Motor neuron (in vitro differentiated cells): ENCODE data around the gene OTUD3. TPM values are rescaled to one million over a fixed set of nuclear protein-coding genes. Genes with fewer than 3 reads are reported as not detected.

Source experiments
- ATAC-seq, 8 experiments: fragments of 200-7000 bp; cut with Tn5 transposase; replicated peaks in 6 of 8; 2 replicates each; pipeline ENCODE4 v1.8.0; 2021; ENCODE audit warnings: mild to moderate bottlenecking in 8 of 8, moderate library complexity in 8 of 8
- H3K27ac ChIP-seq, 2 donors: fragments of 250-450 bp; sonication (Bioruptor Pico); 2 replicates each; pipeline ENCODE4 v1.9.0; 2021; ENCODE audit warnings: antibody characterized with exemption in 2 of 2, mild to moderate bottlenecking in 2 of 2, moderate library complexity in 1 of 2
- H3K4me1 ChIP-seq, 2 donors: fragments of 250-450 bp; sonication (Bioruptor Pico); replicated peaks in 1 of 2; 2 replicates each; pipeline ENCODE4 v1.6.1; 2021; ENCODE audit warnings: antibody characterized with exemption in 2 of 2, mild to moderate bottlenecking in 2 of 2, moderate library complexity in 1 of 2
- H3K4me3 ChIP-seq, 5 donors: fragments of 250-450 bp; sonication (Bioruptor Pico); 2 replicates each; pipeline ENCODE4 v1.9.0; 2021; ENCODE audit warnings: antibody characterized with exemption in 5 of 5, mild to moderate bottlenecking in 5 of 5, moderate library complexity in 4 of 5
- WGBS, 10 experiments: fragments of 450-650 bp; shearing (Covaris generic); methylation state at CpG; one replicate each; pipeline ENCODE4 v1.0.0; 2022; 5-methylcytosine and 5-hydroxymethylcytosine counted together
- in situ Hi-C, 9 experiments: fragments of 400-800 bp; cut with MboI; loops; one replicate each; pipeline ENCODE4 v1.15.0; 2021; ENCODE audit warnings: low sequenced_read_pairs in 9 of 9, low pct_unique_long_range_greater_than_20kb in 2 of 9; ENCODE audit not compliant: unreplicated experiment in 9 of 9
- total RNA-seq, 8 experiments: library from RNA; unstranded; fragments of 300-600 nt; gene quantifications; 2 replicates each; pipeline versions ENCODE4 v1.2.3 to v1.2.4, GENCODE V29; 2022

The OTUD3 gene
- total RNA-seq, 8 experiments from 2014 or later: 9.0 to 15.4 (median 11.1) TPM

DNA sequence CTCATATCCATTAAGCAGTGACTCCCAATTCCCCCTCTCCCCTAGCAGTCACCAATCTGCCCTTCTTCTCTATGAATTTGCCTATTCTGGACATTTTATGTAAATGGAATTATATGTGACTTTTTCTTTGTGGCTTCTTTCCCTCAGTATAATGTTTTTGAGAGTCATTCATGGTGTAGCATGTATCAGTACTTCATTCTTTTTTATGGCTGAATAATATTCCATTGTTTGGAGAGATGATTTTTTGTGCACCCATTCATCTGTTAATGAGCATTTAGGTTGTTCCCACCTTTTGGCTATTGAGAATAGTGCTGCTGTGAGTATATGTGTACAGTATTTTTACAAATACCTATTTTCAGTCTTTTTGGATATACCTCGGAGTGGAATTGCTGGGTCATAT lies 19.5 kb downstream of the OTUD3 start:
- ATAC-seq: no peak
- WGBS, 10 experiments: 86 to 100% (median 100%) methylated on average over 1 of the region's 1 CpG; no CpG with 5 or more reads in 1 of the 10 experiments

DNA sequence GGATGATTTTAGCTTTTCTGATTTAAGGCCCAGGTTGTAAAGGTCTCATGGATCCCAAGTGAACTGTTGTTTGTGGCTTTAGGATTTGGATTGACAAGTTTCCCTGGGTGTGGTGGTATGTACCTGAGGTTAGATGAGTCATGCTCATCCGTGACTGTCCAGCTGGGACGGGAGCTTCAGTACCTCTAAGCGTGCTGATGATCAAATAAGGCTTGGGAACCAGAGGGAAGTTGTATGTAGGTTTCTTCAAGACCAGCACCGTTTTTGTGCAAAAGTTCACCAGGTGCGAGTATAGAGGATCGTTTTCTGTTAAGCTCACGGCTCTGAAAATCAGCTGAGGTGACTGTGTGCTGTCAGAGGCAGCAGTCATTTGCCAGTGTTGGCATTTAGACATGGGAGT lies 21.4 kb downstream of the OTUD3 start:
- WGBS, 10 experiments: 83 to 100% (median 92%) methylated on average over 1 to 7 of the region's 7 CpGs; no CpG with 5 or more reads in 1 of the 10 experiments
- no peak for ATAC-seq
- Histone ChIP-seq H3K27ac (no peak overlapping the region), H3K4me3 (no peak overlapping the region), H3K4me1 (peaks cover 13 to 25% of the 10 kb centered on the region in 2 donors)
- in situ Hi-C loops: loop anchor here in 6 of 9 experiments (25.0 kb wide), 4 partner anchors 259 to 734 kb away; partner anchors contain the start of genes CAMK2N1 (in 2 of the 6), PINK1 (in 1 of the 6), PLA2G2C (in 1 of the 6) and UBXN10 (in 1 of the 6)

More for the DNA sequence above, 19.5 kb downstream of the OTUD3 start:
- H3K4me3 ChIP-seq: no peak overlapping the region
- H3K27ac ChIP-seq: no peak overlapping the region
- in situ Hi-C loops: loop anchor here in 6 of 9 experiments (25.0 kb wide), 4 partner anchors 261 to 736 kb away; partner anchors contain the start of genes CAMK2N1 (in 2 of the 6), PINK1 (in 1 of the 6), PLA2G2C (in 1 of the 6) and UBXN10 (in 1 of the 6)
- H3K4me1 ChIP-seq: peaks cover 0 to 6% of the 10 kb centered on the region in 2 donors

DNA sequence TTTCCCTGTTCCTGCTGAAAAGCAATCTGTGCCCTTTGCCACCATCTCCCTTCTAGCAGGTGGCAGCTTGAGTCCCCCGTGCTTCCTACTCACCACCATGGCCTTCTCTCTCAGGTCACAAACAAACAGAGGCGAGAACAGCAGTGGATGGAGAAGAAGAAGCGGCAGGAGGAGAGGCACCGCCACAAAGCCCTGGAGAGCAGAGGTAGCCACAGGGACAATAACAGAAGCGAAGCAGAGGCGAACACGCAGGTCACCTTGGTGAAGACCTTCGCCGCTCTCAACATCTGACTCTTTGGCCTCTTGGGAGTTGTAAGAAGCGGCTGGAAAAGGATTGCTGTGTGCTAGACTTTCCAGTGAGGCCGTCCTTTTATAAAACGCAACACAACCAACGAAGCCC lies 25.3 kb downstream of the OTUD3 start:
- in situ Hi-C loops: loop anchor here in 6 of 9 experiments (25.0 kb wide), 4 partner anchors 255 to 730 kb away; partner anchors contain the start of genes CAMK2N1 (in 2 of the 6), PINK1 (in 1 of the 6), PLA2G2C (in 1 of the 6) and UBXN10 (in 1 of the 6)
- 81 to 100% (median 89%) methylated on average over 2 to 13 of the region's 13 CpGs; no CpG with 5 or more reads in 2 of the 10 experiments for WGBS, 10 experiments
- Histone ChIP-seq H3K27ac (peak overlapping the region; percentile 57 to 74), H3K4me3 (no peak overlapping the region), H3K4me1 (peaks cover 13 to 43% of the 10 kb centered on the region in 2 donors)
- peak in 4 of 8 experiments; percentile 10 to 61 (median 57) for ATAC-seq

DNA sequence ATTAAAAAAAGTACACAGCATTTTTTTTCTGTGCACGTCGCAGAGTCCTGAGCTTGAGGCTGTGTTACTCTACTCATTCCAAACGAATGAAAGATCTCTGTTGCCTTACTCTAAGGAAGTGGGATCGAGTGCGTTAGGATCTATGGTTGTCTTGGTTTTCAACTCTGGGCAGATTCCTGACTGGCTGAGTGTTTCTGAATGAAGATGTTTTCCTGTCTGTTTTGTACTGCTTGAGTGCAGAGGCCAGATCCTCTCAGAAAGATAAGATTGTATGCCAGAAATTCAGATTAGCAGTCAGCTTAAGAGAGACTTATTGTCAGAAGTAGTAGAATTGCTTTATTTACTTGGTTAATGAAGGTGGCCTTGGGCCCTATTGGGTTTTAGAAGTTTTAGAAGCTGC lies 27.2 kb downstream of the OTUD3 start:
- WGBS, 10 experiments: 87 to 100% (median 99%) methylated on average over 2 to 5 of the region's 5 CpGs; no CpG with 5 or more reads in 1 of the 10 experiments
- in situ Hi-C loops: loop anchor here in 6 of 9 experiments (25.0 kb wide), 4 partner anchors 253 to 728 kb away; partner anchors contain the start of genes CAMK2N1 (in 2 of the 6), PINK1 (in 1 of the 6), PLA2G2C (in 1 of the 6) and UBXN10 (in 1 of the 6)
- H3K27ac ChIP-seq: no peak overlapping the region
- H3K4me1 ChIP-seq: peaks cover 13 to 43% of the 10 kb centered on the region in 2 donors
- ATAC-seq: no peak
- no peak overlapping the region for H3K4me3 ChIP-seq

DNA sequence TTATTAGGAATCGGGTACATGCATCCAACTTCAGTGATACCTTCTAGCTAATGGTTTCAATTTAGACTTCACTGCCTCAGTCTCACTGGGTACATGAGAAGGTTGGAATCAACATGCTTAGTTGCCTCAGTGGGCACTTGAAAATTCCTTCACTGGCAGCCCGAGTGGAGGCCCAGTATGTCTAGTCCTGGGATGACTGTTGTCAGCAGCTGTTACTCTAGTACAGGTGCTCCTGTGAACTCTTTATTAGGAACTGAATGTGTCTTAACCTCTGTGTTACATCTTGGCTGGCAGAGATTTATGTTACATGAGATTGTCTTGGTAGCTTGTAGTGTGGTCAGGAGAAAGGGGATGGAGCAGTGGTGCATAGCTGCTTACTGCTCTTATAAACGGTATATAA lies 27.8 kb downstream of the OTUD3 start:
- Histone ChIP-seq H3K27ac (no peak overlapping the region), H3K4me3 (no peak overlapping the region), H3K4me1 (peaks cover 13 to 43% of the 10 kb centered on the region in 2 donors)
- 83 to 100% (median 94%) methylated on average over 1 to 3 of the region's 3 CpGs; no CpG with 5 or more reads in 1 of the 10 experiments for WGBS, 10 experiments
- no peak for ATAC-seq
- in situ Hi-C loops: loop anchor here in 8 of 9 experiments (10.0 to 25.0 kb wide), 7 partner anchors 245 to 727 kb away; partner anchors contain the start of genes CAMK2N1 (in 2 of the 8), PINK1 (in 1 of the 8), PLA2G2C (in 1 of the 8) and UBXN10 (in 1 of the 8)

DNA sequence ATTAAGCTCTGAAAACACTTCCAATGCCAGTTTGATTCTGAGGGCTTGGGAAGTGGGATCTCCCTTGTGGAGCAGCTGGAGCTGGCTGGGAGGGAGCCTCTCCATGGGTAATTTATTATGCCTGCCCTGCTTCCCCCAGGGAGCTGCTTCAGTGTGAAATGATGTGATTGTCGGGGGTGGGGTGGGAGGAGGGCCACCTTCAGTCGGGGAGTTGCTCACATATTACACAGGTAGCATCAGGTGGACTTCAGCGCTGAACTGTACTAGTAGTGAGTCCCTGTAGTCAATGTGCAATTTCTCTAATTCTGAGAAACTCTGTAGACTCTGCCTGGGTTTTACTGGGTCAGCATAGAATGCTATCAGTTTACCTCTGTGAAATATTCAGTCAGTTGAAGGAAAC lies 28.5 kb downstream of the OTUD3 start:
- H3K4me1 ChIP-seq: peaks cover 13 to 43% of the 10 kb centered on the region in 2 donors
- in situ Hi-C loops: loop anchor here in 8 of 9 experiments (10.0 to 25.0 kb wide), 7 partner anchors 244 to 727 kb away; partner anchors contain the start of genes CAMK2N1 (in 2 of the 8), PINK1 (in 1 of the 8), PLA2G2C (in 1 of the 8) and UBXN10 (in 1 of the 8)
- no peak overlapping the region for H3K27ac ChIP-seq
- no peak for ATAC-seq
- WGBS, 10 experiments: 50 to 100% (median 83%) methylated on average over 1 to 2 of the region's 3 CpGs; no CpG with 5 or more reads in 7 of the 10 experiments
- H3K4me3 ChIP-seq: no peak overlapping the region

DNA sequence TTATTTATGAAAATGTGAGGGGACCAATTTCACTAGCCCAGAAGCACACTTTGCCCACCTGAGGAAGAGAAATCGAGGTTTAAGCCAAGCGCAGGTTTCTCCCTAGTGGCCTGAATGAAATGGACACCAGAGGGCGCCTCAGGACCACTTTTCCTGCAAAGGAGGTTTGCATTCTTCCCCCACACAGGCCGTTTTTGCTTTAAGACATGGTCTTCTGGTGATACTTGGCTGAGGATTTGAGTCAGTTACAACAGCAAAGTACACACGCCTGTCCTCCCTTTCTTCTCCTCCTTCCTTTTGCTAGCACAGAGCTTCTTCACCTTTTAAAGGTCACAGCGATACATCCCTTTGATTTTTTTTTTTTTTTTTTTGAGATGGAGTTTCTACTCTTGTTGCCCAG lies 35.9 kb downstream of the OTUD3 start:
- WGBS, 10 experiments: 0 to 33% (median 22%) methylated on average over 2 to 6 of the region's 6 CpGs; no CpG with 5 or more reads in 1 of the 10 experiments
- ATAC-seq: peak; percentile 79 to 94 (median 89)
- in situ Hi-C loops: loop anchor here in 8 of 9 experiments (10.0 to 25.0 kb wide), 7 partner anchors 237 to 719 kb away; partner anchors contain the start of genes CAMK2N1 (in 2 of the 8), PINK1 (in 1 of the 8), PLA2G2C (in 1 of the 8) and UBXN10 (in 1 of the 8)
- H3K4me3 ChIP-seq: no peak overlapping the region
- peaks cover 0 to 6% of the 10 kb centered on the region in 2 donors for H3K4me1 ChIP-seq
- H3K27ac ChIP-seq: no peak overlapping the region

DNA sequence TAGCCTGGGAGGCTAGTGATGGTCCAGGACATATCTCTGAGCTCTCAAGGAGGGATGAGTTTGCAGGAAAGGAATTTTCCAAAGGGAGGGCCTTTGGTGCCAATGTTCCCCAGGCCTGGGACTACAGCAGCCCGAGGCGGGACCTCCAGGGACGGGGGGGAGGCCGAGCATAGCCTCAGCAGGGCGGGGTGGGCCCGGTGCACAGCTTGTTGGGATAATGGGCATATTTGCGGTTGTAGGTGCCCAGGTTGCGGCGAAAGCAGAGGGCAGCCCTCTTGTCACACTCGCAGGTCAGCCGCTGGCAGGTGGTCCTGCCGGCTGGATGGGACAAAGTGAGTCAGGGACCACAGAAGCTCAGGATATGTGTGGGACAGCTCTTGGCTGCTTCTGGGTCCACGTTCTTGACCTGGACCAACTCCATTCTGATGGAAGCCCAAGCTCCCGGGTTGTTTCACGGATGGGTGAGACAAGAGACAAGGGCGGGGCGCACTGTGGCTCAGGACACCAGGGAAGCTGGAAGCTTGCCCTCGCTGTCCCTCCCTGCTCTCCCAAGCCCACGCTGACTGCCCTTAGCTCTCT lies 38.0 kb downstream of the OTUD3 start:
- Histone ChIP-seq H3K4me3 (no peak overlapping the region), H3K27ac (no peak overlapping the region), H3K4me1 (peaks cover 6 to 11% of the 10 kb centered on the region in 2 donors)
- no peak for ATAC-seq
- 67 to 100% (median 90%) methylated on average over 2 to 3 of the region's 19 CpGs; no CpG with 5 or more reads in 7 of the 10 experiments for WGBS, 10 experiments
- in situ Hi-C loops: loop anchor here in 7 of 9 experiments (10.0 to 25.0 kb wide), 6 partner anchors 242 to 717 kb away; partner anchors contain the start of genes CAMK2N1 (in 2 of the 7), MUL1 (in 1 of the 7), PINK1 (in 1 of the 7) and PLA2G2C (in 1 of the 7)

DNA sequence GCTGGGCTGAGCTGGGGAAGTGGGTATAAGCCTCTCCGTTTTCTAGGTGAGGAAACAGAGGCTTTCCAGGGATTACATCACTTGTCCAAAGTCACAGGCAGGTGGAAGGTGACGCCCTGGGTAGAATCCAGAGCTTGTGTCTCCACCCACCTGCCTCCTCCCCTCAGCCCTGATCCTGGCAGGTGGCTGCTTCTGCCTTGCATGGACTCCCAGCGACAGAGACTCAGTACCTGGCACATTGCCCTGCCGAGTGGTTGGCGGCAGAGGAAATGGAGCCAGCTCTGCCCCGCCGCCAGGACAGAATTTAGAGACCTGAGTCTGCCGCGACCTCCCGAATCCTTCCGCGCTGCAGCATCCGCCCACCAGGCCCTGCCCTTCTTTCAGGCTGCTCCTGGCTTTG lies 39.1 kb downstream of the OTUD3 start:
- in situ Hi-C loops: loop anchor here in 7 of 9 experiments (10.0 to 25.0 kb wide), 6 partner anchors 241 to 716 kb away; partner anchors contain the start of genes CAMK2N1 (in 2 of the 7), MUL1 (in 1 of the 7), PINK1 (in 1 of the 7) and PLA2G2C (in 1 of the 7)
- ATAC-seq: no peak
- Histone ChIP-seq H3K4me1 (peaks cover 6 to 11% of the 10 kb centered on the region in 2 donors), H3K27ac (no peak overlapping the region), H3K4me3 (no peak overlapping the region)
- WGBS, 10 experiments: 59 to 92% (median 87%) methylated on average over 2 to 12 of the region's 13 CpGs; no CpG with 5 or more reads in 5 of the 10 experiments

DNA sequence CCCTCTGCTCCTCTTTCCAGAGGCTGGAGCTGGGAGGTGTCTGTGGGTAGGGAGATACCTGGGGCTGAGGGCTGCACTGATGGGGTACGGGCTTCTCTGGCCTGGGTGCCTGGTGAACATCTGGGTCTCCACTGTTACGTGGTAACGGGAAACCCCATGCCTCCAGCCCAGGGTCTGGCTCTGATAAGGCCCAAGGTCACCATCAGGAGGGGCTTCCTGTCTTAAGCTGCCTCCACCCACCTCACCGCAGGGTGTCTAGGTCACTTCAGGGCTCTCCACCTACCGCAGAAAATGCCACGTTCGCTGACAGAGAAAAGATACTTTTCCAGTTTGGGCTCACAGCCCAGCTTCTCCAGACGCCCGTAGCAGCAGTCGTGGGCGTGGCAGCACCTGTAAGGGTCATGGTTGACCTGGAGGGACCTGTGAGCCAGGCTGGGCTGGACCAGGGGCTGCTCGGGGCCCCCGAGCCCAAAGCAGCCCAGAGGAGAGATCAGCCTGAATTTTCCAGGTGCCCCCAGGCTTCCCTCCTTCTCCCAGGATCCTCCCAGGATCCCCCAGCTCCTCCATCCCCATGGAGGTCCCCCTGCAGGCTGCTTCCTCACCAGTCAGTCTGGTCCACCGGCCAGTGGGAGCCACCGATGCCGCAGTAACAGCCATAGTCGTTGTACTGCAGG lies 40.0 kb downstream of the OTUD3 start:
- in situ Hi-C loops: loop anchor here in 7 of 9 experiments (10.0 to 25.0 kb wide), 6 partner anchors 240 to 715 kb away; partner anchors contain the start of genes CAMK2N1 (in 2 of the 7), MUL1 (in 1 of the 7), PINK1 (in 1 of the 7) and PLA2G2C (in 1 of the 7)
- no peak for ATAC-seq
- 33 to 93% (median 81%) methylated on average over 3 to 7 of the region's 17 CpGs; no CpG with 5 or more reads in 5 of the 10 experiments for WGBS, 10 experiments

DNA sequence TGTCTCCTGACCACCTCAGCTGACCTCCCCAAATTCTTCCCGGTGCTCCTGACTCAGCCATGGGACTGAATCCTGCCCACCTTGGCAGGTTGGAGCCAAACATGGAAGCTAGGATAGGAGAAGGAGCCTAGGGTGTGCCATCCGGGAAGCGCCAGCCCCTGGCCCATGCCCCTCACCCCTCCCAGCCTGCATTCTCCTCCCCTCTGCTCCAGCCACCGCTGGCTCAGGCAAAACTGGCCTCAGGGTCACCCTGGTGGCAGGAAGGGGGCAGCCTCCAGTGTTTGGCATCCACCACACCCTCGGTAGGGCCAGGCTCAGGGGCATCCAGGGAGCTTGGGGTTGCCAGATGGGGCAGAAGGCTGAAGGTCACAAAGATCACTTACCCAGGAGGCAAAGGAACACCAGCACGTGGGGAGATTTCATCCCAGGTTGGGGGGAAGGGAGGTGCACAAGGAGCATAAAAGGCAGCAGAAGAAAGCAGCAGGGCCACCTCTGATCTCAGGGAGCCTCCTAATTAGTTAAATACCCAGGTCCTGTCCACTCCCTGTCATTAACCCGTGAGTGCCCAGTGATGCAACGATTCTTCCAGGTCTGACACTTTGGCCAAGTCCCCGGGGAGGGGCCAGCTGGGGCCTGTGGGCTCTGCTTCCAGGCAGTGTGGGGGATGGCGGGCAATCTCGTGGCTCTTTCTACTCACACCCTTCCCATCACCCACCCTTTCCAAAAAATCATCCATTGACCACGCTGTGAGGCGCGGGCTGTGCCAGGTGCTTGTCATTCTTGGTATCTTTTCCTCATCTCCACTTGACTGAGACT lies 41.1 kb downstream of the OTUD3 start, which contains the start of gene PLA2G2E:
PLA2G2E (minus strand) TSS at position 481 of the 816 bp plus-strand sequence; CDS start at position 423, 58 bp downstream.
- no peak for ATAC-seq
- Histone ChIP-seq H3K4me1 (peaks cover 8 to 9% of the 10 kb centered on the region in 2 donors), H3K27ac (no peak within 1 kb of the TSS), H3K4me3 (no peak within 1 kb of the TSS)
- in situ Hi-C loops: loop anchor here in 7 of 9 experiments (10.0 to 25.0 kb wide), 6 partner anchors 239 to 714 kb away; partner anchors contain the start of genes CAMK2N1 (in 2 of the 7), MUL1 (in 1 of the 7), PINK1 (in 1 of the 7) and PLA2G2C (in 1 of the 7)
- 56 to 71% (median 60%) methylated on average over 1 to 6 of the region's 14 CpGs; no CpG with 5 or more reads in 4 of the 10 experiments for WGBS, 10 experiments

More for the DNA sequence above, 40.0 kb downstream of the OTUD3 start:
- Histone ChIP-seq H3K27ac (no peak overlapping the region), H3K4me3 (no peak overlapping the region), H3K4me1 (peaks cover 7 to 11% of the 10 kb centered on the region in 2 donors)
